ENCODE measurements around the gene ITGB1.
A peak's percentile ranks its signal among the peaks of the same experiment; 100 is the strongest.

ITGB1 gene

GRCh38 chr10:32959006-32959920, 1.2 kb upstream of the ITGB1 start:
- ChIA-PET CTCF (interaction anchor here (1.1 to 1.5 kb wide), 3 partner anchors 11 to 50 kb away, joined by 3 to 11 read pairs (median 3); no protein-coding TSS in a partner anchor), POLR2A (interaction anchor here (0.8 to 1.9 kb wide), 2 partner anchors 22 to 46 kb away, joined by 4 to 10 read pairs; no protein-coding TSS in a partner anchor)
- peak overlapping the region; percentile 73 for H3K4me3 ChIP-seq (ENCODE audit: low read depth, low read length)
- no peak for DNase-seq (ENCODE audit: low read depth, low spot score)
- no peak for TF ChIP-seq CTCF (IDR thresholded peaks at IDR 0.05; ENCODE audit: insufficient read depth, low read length, missing control alignments)

- no peak for DNase-seq (ENCODE audit: low read depth, low spot score)
- peak overlapping the region; percentile 75 for H3K4me3 ChIP-seq (ENCODE audit: low read depth, low read length)
- no peak for TF ChIP-seq CTCF (IDR thresholded peaks at IDR 0.05; ENCODE audit: insufficient read depth, low read length, missing control alignments)
- CTCF ChIA-PET, result interaction anchor here (1.1 to 1.8 kb wide), 2 partner anchors 20 to 52 kb away, joined by 3 to 9 read pairs; no protein-coding TSS in a partner anchor
- POLR2A ChIA-PET, result interaction anchor here (6.1 kb wide), 1 partner anchor 23 kb away, joined by 45 read pairs; no protein-coding TSS in a partner anchor
These were observed 517 bp downstream of the ITGB1 start for GRCh38 chr10:32957341-32958084.

- H3K4me3 ChIP-seq (ENCODE audit: low read depth, low read length), result peak overlapping the region; percentile 75
- ChIA-PET CTCF (interaction anchor here (1.1 to 1.8 kb wide), 2 partner anchors 19 to 53 kb away, joined by 3 to 9 read pairs; no protein-coding TSS in a partner anchor), POLR2A (interaction anchor here (0.6 to 6.1 kb wide), 4 partner anchors 24 to 50 kb away, joined by 3 to 45 read pairs (median 4); no protein-coding TSS in a partner anchor)
- DNase-seq (ENCODE audit: low read depth, low spot score), result no peak
- TF ChIP-seq CTCF (IDR thresholded peaks at IDR 0.05; ENCODE audit: insufficient read depth, low read length, missing control alignments), result no peak
These were observed 1.4 kb downstream of the ITGB1 start for GRCh38 chr10:32956365-32957197.

GRCh38 chr10:32955790-32956189, 2.2 kb downstream of the ITGB1 start:
- ChIA-PET CTCF (interaction anchor here (1.4 kb wide), 1 partner anchor 53 kb away, joined by 6 read pairs; no protein-coding TSS in a partner anchor), POLR2A (interaction anchor here (1.2 to 6.1 kb wide), 3 partner anchors 25 to 50 kb away, joined by 3 to 45 read pairs (median 6); no protein-coding TSS in a partner anchor)
- DNase-seq (ENCODE audit: low read depth, low spot score), result no peak
- TF ChIP-seq CTCF (IDR thresholded peaks at IDR 0.05; ENCODE audit: insufficient read depth, low read length, missing control alignments), result no peak
- H3K4me3 ChIP-seq (ENCODE audit: low read depth, low read length), result peak overlapping the region; percentile 75

GRCh38 chr10:32955299-32955772, 2.7 kb downstream of the ITGB1 start:
- H3K4me3 ChIP-seq (ENCODE audit: low read depth, low read length), result peak overlapping the region; percentile 75
- CTCF ChIA-PET, result interaction anchor here (0.9 to 1.4 kb wide), 2 partner anchors 30 to 53 kb away, joined by 3 to 6 read pairs; no protein-coding TSS in a partner anchor
- no peak for DNase-seq (ENCODE audit: low read depth, low spot score)
- POLR2A ChIA-PET, result interaction anchor here (2.6 to 6.1 kb wide), 2 partner anchors 25 to 28 kb away, joined by 6 to 45 read pairs; no protein-coding TSS in a partner anchor
- no peak for TF ChIP-seq CTCF (IDR thresholded peaks at IDR 0.05; ENCODE audit: insufficient read depth, low read length, missing control alignments)

Data from AG04449 (cell line).